GM19372 (cell line): ENCODE measurements around the gene ZNF578.
"Not testable (repeated sequence)": the region's sequence is repeated elsewhere in the genome, so short reads cannot be mapped to it uniquely, and the experiment has no call there.

ENCODE experiments used
- ATAC-seq: cut with Tn5 transposase; IDR thresholded peaks from one replicate; pipeline ENCODE4 v1.9.1; 2021; ENCODE audit warnings: mild to moderate bottlenecking, low read depth, moderate library complexity; ENCODE audit not compliant: unreplicated experiment

Gene ZNF578

DNA sequence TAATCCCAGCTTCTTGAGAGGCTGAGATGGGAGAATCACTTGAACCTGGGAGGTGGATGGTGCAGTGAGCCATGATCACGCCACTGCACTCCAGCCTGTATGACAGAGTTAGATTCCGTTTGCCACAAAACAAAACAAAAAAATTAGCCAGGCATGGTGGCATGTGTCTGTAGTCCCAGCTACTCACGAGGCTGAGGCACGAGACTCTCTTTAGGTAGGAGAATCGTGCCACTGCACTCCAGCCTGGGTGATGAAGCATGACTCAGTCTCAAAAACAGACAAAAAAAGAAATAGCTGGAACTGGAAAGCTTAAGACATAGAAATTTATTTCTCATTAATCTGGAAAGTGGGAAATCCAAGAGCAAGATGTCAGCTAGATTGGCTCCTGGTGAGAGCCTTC is 53.9 kb downstream of the ZNF578 start:
- no peak for ATAC-seq

DNA sequence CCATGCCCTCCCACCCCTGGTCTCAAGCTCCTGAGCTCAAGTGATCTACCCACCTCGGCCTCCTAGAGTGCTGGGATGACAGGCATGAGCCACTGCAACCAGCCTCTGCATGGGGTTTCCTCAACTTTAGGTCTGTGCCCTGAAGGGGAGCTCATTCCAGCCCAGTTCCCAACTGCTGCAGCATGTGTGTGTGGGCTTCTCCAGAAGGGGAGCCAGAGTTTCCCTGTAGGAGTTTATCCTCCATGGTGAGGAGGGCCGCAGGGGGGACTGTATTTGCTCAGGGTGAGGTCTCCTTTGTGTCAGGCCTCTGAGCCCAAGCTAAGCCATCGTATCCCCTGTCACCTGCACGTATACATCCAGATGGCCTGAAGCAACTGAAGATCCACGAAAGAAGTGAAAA is 62.8 kb downstream of the ZNF578 start:
- no peak for ATAC-seq

DNA sequence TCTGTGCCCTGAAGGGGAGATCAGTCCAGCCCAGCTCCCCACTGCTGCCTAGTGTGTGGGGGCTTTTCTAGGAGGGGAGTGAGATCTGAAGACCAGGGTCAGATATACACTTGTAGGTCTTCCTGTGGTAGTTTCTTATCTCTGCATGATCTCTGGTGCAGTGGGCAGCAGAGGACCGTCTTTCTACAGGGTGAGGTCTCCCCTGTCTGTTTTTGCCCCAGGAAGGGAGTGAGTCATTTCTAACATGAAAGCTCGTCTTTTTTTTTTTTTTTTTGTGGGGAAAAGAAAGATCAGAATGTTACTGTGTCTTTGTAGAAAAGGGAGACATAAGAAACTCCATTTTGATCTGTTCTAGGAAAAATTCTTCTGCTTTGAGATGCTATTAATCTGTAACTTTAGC is 65.3 kb downstream of the ZNF578 start:
- no peak for ATAC-seq

DNA sequence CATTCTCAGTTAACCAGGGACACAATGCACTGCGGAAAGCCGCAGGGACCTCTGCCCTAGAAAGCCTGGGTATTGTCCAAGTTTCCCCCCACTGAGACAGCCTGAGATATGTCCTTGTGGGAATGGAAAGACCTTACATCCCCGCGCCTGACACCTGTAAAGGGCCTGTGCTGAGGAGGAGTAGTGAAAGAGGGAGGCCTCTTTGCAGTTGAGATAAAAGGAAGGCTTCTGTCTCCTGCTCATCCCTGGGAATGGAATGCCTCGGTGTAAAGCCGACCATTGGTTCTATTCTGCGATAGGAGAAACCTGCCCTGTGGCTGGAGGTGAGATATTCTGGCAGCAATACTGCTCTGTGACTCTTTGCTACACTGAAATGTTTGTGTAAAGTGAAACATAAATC is 65.8 kb downstream of the ZNF578 start:
- not testable (repeated sequence) for ATAC-seq

DNA sequence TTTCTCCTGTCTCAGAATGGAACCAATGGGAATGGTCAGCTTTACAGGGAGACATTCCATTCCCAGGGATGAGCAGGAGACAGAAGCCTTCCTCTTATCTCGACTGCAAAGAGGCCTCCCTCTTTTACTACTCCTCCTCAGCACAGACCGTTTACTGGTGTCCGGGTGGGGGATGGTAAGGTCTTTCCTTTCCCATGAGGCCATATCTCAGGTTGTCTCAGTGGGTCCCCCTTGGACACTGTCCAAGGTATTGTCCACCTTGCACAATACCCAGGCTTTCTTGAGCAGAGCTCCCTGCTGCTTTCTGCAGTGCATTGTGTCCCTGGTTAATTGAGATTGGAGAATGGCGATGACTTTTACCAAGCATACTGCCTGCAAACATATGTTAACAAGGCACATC is 66.7 kb downstream of the ZNF578 start:
- ATAC-seq = no peak

DNA sequence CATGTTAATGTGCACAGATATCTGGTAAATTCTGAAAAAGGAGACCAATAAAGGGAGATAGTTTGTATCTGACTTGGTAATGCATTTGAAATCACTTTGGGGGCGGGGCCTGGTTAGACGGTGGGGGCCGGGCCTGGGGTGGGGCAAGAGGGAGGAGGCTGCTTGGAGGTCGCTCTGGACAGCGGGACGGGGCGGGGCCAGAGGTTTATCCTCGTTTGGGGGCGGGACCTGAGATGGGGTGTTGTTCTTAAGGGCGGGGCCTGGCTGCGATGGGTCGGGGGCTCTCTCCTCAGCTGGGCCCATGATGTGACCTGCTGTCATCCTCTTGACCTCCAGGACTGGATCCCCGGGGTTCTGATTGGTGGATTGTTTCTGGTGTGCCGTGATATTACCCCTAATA is 69.2 kb downstream of the ZNF578 start:
- ATAC-seq = no peak

DNA sequence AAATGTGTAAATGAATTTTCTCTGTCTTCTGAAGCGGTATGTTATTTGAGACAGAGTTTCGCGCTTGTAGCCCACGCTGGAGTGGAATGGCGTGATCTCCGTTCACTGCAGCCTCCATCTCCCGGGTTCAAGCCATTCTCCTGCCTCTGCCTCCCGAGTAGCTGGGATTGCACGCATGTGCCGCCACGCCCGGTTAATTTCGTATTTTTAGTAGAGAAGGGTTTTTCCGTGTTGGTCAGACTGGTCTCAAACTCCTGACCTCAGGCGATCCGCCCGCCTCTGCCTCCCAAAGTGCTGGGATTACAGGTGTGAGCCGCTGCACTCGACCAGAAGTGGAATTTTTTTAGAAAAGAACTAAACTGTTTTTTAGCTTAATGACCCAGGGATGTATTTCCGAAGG is 70.7 kb downstream of the ZNF578 start:
- no peak for ATAC-seq

GRCh38 chr19:52527134-52527955 is 74.0 kb downstream of the ZNF578 start, which contains the start of gene ZNF808:
TSS of gene ZNF808 (plus strand) at chr19:52527668. CDS start at chr19:52543285, 15,617 bp downstream.
- peak; percentile 80 for ATAC-seq

DNA sequence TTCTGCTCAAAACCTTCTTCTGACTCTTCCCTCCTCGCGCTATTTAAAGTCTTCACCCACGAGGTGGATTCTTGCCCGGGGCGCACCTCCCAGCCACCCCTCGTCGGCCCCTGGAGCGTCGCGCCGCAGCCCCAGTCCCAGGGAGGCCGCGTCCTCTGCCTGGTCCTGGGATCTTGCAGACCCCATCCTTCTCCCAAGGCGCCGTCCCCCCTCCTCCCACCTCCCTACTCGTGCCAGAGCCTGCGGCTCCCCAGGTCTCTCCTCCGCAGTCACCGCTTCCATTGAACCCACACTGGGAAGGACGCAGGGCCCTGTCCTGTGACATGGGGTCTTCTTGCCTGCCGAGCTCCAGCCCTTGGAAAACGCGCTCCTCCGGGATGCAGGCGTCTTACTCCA is 74.6 kb downstream of the ZNF578 start:
- ATAC-seq = peak; percentile 15

GRCh38 chr19:52532480-52532879 is 79.1 kb downstream of the ZNF578 start:
- ATAC-seq = no peak

GRCh38 chr19:52533901-52534300 is 80.5 kb downstream of the ZNF578 start:
- no peak for ATAC-seq

DNA sequence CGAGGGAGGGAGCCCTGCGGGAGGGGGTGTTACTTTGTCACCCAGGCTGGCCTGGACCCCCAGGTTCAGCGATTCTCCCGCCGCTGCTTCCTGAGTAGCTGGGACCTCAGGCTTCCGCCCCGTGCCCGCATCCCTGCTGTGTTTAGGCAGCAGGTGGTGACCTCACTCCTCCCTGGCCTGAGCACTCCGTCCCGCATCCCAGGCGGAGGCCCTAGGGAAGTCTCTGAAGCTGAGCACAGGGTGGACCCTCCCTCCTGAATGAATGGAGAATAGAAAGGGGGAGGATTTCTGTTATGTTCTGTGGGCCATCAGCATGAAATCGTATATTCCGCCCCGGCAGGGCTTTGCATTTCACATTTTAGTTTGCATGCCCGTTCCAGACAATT is 82.0 kb downstream of the ZNF578 start:
- not testable (repeated sequence) for ATAC-seq

DNA sequence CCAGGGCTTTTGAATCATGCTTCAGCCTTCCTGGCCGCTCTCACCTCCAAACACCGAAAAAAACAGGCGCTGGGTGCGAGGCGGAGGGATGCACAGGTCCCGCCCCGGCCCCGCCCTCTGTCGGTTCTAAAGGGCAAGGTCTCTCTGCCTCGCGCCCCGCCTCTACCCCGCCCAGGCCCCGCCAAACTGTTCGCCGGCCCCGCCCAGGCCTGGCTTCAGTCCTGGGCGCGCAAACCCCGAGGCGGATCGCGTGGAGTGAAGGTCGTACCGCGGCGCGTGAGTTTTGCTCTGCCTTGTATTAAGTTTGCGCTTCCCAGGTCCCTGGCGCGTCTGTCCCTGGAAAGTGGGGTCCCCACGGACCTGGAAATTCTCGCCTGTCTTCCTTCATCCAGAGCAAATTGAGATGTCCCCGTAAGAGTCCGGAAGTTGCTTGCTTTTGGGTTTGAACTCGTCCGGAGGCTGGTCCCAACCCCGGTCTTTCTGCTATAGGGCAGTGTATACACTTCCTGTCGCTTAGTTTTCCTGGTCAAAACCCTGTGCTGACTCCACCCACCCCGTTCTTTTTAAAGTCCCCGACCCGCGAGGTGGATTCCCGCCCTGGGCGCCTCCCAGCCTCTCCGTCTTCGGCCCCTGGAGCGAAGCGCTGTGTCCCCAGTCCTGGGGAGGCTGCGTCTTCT is 82.6 kb downstream of the ZNF578 start:
- ATAC-seq = peak; percentile 82

DNA sequence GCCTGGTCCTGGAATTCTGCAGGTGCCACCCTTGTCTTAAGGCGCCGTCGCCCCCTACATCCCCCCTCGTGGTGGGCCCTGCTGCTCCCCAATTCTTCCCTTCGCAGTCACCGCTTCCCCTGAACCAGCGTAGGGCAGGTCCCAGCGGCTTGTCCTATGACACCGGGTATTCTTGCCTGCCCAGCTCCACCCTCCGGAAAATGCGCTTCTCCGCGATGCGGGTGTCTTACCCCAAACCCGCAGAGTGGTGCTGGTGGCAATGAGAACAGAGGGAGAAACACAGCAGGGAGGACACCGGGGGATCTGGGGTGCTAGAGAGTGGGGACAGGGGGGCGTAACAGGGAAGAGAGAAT is 83.1 kb downstream of the ZNF578 start:
- peak; percentile 43 for ATAC-seq

- ATAC-seq = not testable (repeated sequence)
These were observed 85.5 kb downstream of the ZNF578 start for GRCh38 chr19:52538815-52539214.

- not testable (repeated sequence) for ATAC-seq
These were observed 87.8 kb downstream of the ZNF578 start for GRCh38 chr19:52541176-52541575.

DNA sequence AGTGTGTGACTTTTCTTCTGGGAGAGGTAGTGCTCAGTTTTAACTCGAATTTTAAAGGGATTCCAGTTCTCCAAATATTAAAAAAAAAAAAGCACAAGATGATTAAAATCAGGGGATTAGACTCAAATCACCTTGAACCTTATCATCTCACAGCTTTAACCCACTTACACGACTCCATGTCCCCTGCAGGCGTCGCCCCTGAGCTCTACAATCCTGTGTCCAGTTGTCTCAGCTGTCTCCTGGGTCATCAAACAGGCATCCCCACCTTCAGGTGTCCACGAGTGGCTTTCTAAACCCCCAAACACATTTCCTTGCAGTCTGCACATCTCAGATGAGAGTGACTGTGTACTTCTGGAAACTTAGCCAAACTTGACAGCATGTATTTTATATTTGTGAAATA is 88.3 kb downstream of the ZNF578 start:
- ATAC-seq = no peak

DNA sequence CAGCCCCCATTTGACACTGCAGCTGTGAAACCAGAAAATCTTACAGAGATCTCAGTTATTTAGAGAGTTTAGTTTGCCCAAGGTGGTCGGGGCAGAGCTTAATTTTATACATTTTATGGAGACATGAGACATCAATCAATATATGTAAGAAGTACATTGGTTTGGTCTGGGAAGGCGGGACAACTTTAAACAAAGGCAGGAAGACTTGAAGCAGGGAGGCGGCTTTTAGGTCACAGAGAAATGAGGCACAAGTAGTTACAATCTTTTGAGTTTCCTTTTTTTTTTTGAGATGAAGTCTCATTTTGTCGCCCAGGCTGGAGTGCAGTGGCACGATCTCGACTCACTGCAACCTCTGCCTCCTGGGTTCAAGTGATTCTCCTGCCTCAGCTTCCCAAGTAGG is 89.2 kb downstream of the ZNF578 start:
- not testable (repeated sequence) for ATAC-seq

DNA sequence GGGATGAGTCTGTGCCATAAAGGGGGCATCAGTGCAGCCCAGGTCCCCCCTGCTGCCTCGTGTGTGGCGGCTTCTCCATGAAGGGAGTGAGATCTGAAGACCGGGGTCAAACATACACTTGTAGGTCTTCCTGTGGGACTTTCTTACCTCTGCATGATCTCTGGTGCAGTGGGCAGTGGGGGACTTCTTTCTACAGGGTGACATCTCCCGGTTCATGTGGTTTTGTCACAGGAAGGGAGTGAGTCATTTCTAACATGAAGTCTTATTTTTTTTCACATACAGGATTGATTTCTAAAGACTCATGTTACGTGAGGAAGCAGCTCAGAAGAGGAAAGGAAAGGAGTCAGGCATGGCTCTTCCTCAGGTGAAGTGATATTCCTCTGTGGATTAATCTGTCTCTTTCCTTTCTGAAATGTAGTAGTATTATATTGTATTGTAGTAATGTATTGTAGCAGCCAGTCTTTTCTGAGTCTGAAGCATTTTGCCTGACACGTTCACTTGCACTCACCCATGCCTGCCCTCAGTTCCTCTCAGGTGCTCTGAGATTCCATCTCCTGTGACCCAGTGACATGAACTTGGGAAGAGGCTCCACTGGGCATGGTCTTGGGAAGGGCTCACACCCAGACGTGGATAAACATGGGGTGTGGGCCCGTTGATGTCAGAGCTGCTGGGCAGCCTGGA is 89.8 kb downstream of the ZNF578 start:
- ATAC-seq = no peak

- ATAC-seq = no peak
These were observed 101.0 kb downstream of the ZNF578 start for GRCh38 chr19:52554216-52554971.
